ENCODE results near the gene TNPO3. TPM values are rescaled to one million over a fixed set of nuclear protein-coding genes. Genes with fewer than 3 reads are reported as not detected.

TNPO3 gene
- total RNA-seq, 1 experiment from 2014 or later, result 58.5 TPM

GRCh38 chr7:129055861-129056464, 1.1 kb upstream of the TNPO3 start:
- Histone ChIP-seq H3K4me3 (replicated peaks in 1 of 2; ENCODE audit: low read depth in 1 of 2, low read length in 2 of 2) (peak overlapping the region; percentile 95 to 98), H3K9ac (ENCODE audit: low read length) (peak overlapping the region; percentile 92), H2AFZ (ENCODE audit: low read depth, low read length, poor library complexity, severe bottlenecking) (no peak overlapping the region), H3K9me3 (ENCODE audit: control insufficient read depth in 1 of 2, insufficient read depth in 1 of 2, low read depth in 1 of 2, low read length in 2 of 2) (no peaks in the 10 kb centered on the region), H3K9me2 (ENCODE audit: insufficient read depth) (no peaks in the 10 kb centered on the region), H3K79me2 (ENCODE audit: insufficient read depth, low read length) (peaks cover 38% of the 10 kb centered on the region), H3K4me2 (ENCODE audit: low read length) (peak overlapping the region; percentile 87), H3K27ac (ENCODE audit: low read depth, low read length) (peak overlapping the region; percentile 91; the same call in 1 of the 2 replicates), H3K36me3 (ENCODE audit: control insufficient read depth in 1 of 2, insufficient read depth in 2 of 2, low read length in 2 of 2) (no peaks in the 10 kb centered on the region), H3K27me3 (ENCODE audit: insufficient read depth, low read length) (no peaks in the 10 kb centered on the region), H3K4me1 (ENCODE audit: control insufficient read depth in 1 of 2, insufficient read depth in 2 of 2, low read length in 2 of 2) (peaks cover 3 to 14% of the 10 kb centered on the region in 2 experiments; a peak in 3 of 4 replicates), H4K20me1 (ENCODE audit: insufficient read depth) (no peaks in the 10 kb centered on the region)
- CTCF ChIA-PET, result no interaction called here
- POLR2A ChIA-PET, result no interaction called here
- intact Hi-C loops (cut with micrococcal nuclease), result loop anchor here (1.0 kb wide), 1 partner anchor 35 kb away; no protein-coding TSS in a partner anchor
- RAD21 ChIA-PET (ENCODE audit: low non-redundant PET in 1 of 2, low total read pairs in 2 of 2, uncharacterized antibody in 2 of 2, unreplicated experiment in 2 of 2), result no interaction called here
- TF ChIP-seq CEBPB (IDR thresholded peaks at IDR 0.05; ENCODE audit: low read depth) (no peak), POLR2AphosphoS5 (IDR thresholded peaks at IDR 0.05; ENCODE audit: low read depth, low read length) (no peak), POLR2A (IDR thresholded peaks at IDR 0.05; ENCODE audit: borderline replicate concordance, extremely low read depth, insufficient read depth, insufficient read length) (no peak), JUND (IDR thresholded peaks at IDR 0.05) (no peak), RAD21 (IDR thresholded peaks at IDR 0.05; ENCODE audit: low read depth) (no peak), ZBTB33 (IDR thresholded peaks at IDR 0.05; ENCODE audit: extremely low read depth, insufficient replicate concordance, low read length) (no peak), CBX3 (IDR thresholded peaks at IDR 0.05; ENCODE audit: low read depth) (no peak), ZFX (IDR thresholded peaks at IDR 0.05) (no peak), EZH2 (IDR thresholded peaks at IDR 0.05) (no peak), ZNF274 (IDR thresholded peaks at IDR 0.05; ENCODE audit: low read depth, low read length) (no peak)
- TF ChIP-seq, protein P1, sequence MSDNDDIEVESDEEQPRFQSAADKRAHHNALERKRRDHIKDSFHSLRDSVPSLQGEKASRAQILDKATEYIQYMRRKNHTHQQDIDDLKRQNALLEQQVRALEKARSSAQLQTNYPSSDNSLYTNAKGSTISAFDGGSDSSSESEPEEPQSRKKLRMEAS (IDR thresholded peaks at IDR 0.05), result no peak
- ATAC-seq (no peak), DNase-seq (ENCODE audit: low read depth, low spot score) (no peak)
- BruUV-seq (replicated peaks), result no TSS peak
